HG02943 (cell line): ENCODE results near the gene GM2A.
A peak's percentile ranks its signal among the peaks of the same experiment; 100 is the strongest.
"Not testable (repeated sequence)": the region's sequence is repeated elsewhere in the genome, so short reads cannot be mapped to it uniquely, and the experiment has no call there.

Experiments
- ATAC-seq: cut with Tn5 transposase; IDR thresholded peaks from one replicate; pipeline ENCODE4 v1.9.1; 2021; ENCODE audit warnings: mild to moderate bottlenecking, low read depth, moderate library complexity; ENCODE audit not compliant: unreplicated experiment

Gene GM2A

DNA sequence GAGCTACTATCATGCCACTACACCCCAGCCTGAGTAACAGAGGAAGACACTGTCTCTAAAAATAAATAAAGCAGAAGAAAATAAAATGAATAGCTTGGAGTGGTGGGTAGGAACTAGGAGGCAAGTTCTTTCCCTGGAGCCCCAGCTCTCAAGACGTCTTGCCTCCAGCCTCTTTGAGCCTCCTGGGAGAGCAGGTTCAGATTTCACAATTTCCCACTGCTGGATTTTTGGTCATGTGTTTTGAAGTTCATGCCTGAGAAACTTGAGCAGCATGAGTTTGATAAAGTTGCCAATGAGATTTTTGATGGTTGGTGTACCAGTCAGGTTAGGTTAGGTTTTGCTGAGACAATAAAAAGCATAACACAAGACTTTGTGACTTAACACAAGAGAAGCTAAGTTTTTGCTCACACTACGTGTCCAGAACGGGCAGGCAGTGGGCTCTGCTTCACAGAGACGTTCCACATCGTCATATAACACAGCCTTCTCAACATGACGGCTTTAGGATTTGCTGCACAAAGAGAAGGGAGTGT lies 25.0 kb upstream of the GM2A start:
- ATAC-seq = no peak

DNA sequence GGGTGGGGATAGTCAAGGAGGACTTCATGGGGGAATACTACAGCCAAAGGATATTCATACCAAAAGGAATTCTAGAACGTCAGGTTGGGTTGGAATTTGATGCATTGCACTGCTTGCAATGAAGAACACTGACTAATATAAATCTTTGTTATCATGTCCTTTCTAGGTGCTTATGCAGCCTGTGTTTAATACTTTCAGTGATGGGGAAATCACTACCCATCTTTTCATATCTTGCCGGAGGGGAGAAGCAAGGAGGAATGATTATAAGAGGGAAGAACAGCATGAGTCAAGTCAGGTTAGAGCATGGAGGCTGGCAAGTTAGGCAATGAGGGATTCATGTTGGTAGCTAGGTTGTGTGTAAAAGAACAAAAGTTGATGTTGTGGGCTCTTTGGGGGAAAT lies 24.0 kb upstream of the GM2A start:
- no peak for ATAC-seq

DNA sequence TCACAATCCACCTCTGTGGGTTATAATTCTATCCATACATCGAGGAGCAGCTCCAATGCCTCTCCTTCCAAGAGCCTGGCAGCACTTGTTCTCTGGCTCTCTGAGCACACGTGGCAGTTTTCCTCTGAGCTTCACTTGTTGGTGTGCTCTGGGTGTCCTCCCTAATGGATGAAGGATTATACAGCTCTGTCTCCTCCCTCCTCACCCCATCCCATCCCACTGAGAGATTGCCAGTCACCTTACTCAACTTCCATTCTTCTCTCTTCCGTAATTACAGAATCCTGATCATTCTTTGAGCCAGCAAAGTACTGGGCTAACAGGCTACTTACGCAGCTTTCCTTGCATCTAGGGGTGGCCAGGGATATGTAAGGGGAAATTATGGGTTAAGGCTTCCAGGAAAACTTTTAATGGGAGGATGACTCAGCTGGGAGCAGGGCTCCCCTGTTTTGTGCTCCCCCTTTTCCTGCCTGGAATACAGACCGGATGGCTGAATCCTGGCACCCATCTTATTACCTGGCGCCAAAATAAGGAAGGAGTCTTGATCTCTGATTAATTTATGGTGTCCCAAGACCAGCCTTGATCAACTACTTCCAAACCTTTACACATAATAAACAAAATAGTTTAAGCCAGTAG lies 22.8 kb upstream of the GM2A start:
- ATAC-seq = no peak

DNA sequence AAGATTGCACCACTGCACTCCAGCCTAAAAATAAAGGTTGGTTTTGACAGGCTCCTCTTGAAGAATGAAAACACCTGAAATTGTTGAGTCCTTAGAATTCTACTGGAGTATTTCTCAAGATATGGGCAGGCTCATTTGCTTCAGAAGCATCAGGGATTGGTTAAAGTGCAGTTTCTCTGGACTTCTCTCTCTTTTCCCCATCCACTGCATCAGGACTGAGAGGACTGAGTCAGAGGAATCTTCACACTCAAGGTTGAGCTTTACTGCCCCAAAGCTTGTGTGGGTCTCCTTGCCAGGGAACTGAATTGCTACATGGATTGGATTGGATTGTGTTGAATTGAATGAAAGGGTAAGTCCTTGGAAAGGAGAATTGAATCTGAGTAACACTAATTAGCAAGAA lies 21.6 kb upstream of the GM2A start:
- ATAC-seq = no peak

DNA sequence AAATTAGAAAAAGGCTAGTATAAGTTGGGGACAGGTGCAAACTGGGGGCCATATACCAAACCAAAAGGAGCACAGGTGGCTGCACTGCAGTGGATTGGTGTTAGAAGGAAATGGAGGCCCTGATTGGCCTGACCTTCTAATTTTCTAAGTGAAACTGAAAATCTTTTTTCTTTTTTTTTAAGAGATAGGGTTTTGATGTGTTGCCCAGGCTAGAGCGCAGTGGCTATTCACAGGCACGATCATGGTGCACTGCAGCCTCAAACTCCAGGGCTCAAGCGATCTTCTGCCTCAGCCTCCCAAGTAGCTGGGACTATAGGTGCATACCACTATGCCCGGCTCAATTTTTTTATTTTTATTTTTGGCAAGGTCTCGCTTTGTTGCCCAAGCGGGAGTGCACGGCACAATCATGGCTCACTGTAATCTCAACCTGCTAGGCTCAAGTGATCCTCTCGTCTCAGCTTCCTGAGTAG lies 19.3 kb upstream of the GM2A start:
- peak; percentile 56 for ATAC-seq

DNA sequence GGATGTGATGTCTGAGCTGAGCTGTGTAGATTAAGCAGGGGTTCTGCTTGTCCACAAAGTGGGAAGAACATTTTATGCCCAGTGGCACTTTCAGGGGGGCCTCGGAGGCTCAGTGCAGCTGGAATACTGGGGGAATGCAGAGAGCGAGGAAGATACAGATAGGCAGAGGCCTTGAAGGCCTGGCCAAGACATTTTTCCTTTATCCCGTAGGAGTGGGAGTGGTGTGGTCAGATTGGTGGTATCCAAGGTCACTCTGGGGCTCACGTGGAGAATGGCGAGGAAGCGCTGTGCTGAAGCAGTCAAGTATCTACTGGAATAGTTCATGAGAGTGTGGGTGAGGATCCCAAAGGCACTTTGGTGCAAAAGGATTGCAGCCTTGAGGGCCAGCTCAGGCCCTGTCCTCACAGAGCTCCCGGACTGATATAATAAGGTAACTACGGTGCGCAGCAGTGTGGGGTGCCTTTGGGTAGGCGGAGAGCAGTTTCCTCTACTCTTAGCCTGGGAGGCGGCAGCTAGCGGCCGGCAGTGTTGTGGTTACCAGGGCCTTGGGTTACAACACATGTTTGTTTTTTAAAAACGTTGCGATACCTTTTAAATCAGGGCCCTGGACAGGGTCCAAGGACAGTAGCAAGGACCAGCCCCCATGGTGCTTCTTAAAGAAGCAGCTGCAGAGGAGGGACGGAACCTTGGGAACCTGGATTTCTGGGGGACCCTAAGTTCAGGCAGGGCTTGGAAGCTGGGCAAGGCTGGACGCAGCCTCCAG lies 18.3 kb upstream of the GM2A start:
- ATAC-seq = peak; percentile 61

DNA sequence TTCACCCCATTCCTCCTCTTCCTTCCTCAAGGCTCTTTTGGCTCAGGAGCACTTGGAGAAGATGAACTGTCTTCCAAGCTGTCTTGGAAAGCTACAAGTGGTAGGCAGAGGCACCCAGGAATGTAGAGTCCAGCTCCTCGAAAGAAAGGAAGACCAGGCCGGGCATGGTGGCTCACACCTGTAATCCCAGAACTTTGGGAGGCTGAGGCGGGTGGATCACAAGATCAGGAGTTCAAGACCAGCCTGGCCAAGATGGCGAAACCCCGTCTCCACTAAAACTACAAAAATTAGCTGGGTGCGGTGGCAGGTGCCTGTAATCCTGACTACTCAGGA lies 17.8 kb upstream of the GM2A start:
- not testable (repeated sequence) for ATAC-seq

DNA sequence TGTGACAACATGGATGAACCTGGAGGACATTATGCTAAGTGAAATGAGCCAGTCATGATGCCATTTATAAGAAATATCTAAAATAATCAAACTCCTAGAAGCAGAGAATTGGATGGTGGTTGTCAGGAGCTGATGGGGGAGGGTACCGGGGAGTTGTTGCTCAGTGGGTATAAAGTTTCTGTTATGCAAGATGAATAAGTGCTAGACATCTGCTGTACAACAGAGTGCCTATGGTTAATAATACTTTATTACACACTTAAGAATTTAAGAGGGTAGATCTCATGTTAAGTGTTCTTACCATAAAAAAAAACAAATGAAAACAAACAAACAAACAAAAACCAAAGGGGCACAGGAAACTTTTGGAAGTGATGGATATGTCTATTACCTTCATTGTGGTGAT lies 16.1 kb upstream of the GM2A start:
- no peak for ATAC-seq

DNA sequence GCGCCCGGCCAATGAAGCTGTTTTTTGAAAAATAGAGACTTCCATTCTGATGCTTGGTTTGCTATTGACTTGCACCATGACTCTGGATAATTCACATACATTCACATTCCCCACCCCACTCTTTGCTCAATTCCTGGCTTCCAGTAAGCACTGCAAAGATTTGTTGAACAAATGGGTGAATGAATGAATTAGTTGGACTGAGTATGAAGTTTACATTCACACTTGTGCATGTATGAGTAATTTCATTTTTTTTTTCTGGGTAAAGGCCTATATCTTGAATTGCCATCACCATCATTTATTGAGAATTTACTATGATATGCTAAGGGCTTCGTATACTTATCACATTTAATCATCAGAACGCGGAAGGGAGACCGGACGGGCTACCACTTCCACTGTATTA lies 15.3 kb upstream of the GM2A start:
- ATAC-seq = no peak

DNA sequence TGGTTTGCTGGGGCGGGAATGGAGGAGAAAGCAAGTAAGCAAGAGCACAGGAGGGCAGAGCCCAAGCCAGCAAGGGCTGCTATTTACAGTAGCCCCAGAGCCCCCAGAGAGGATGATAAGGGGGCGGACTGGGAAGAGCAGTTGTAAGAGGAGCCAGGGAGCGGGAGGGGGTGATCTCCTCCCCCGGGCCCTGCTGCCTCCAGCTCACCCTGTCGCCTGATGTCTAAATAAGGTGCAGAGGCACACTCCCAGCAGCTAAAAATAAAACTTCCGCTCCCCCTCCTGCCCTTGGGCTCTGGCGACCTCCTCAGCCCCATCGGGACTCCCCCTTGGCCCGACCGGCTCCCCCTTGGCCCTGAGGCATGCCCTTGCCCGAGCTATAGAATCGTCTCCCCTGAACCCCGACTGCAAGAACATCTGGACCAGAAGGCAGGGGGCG lies 14.7 kb upstream of the GM2A start:
- ATAC-seq = peak; percentile 44

DNA sequence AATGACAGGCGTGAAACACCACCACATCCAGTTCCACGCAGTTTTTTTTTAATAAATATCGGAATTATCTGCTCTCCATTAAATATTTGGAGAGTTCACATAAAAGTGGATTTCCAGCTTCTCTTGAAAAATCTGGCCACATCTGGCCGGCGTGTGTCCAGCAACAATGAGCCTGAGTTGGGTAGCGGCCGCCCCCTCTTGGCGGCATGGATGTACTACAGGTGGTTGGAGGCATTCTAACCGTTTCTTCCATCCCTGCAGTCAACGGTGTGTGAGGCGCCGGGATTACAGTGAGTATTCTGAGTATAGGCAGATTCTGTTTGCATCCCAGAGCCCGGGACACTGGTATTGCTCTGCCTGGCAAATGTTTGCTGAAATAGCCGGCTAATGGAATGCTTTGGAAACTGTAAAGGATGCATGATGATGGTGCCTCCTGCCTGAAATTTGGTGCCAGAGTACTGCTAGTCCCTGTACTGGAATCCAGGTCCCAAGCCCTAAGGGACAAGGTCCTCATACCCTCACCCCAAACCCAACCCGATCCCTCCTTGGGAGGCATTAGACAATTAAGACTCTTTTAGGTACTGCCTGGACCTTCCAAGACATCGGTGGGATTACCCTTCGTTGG lies 13.6 kb upstream of the GM2A start:
- ATAC-seq = peak; percentile 49

DNA sequence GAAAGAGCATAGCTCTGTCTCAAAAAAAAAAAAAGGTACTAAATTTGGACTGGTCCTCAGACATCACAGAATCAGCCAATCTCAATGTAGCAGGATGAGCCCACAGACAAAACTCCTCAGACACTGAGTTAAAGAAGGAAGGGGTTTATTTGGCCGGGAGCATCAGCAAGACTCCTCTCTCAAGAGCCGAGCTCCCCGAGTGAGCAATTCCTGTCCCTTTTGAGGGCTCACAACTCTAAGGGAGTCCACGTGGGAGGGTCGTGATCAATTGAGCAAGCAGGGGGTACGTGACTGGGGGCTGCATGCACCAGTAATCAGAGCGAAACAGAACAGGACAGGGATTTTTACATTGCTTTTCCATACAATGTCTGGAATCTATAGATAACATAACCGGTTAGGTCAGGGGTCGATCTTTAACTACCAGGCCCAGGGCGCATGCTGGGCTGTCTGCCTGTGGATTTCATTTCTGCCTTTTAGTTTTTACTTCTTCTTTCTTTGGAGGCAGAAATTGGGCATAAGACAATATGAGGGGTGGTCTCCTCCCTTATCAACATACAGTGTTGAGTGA lies 12.6 kb upstream of the GM2A start:
- not testable (repeated sequence) for ATAC-seq

DNA sequence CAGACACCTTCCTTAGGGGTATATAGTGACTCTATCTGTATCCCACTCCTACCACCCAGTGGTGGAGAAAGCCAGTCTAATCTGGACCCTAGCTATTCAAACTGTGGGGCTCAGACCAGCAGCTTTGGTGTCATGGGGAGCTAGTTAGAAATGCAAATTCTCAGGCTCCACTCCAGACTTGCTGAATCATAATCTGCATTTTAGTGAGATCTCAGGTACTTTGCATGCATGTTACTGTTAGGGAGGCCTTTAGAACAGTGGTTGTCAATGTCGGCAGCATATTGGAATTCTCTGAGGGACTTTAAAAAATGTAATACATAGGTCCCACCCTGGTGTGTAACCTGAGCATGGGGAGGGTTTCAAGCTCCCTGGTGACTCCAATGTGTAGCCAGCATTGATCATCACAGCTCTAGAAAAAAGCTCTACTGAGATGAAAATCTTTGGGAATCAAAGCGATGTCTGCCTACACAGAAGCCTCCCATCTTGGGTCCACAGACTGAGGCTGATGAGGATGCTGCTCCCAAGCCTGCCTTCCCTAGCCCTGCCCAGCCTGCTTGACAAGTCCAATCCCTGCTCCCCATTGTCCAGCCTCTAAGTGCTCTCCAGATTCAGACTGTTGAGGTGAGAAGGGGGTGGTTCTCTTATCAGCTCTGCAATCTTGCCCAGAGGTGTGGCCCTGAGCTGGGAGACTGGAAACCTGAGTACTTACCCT lies 11.9 kb upstream of the GM2A start:
- no peak for ATAC-seq

DNA sequence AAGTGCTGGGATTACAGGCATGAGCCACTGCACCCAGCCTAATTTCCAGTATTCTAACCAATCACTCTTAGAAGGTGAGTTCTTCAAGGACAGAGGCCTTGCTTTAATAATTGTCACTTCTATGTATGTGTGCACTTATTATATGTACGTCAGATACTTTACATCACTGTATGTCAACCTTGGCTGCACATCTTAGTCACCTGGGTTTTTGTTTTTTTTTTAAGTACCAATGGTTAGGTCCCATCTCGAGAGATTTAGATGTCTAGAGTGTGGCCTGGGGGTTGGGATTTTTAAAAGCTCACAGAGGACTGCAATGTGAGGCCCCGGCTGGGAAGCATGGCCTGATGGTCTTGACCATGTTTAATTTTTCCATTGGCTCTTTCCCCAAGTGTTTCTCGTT lies 9.9 kb upstream of the GM2A start:
- no peak for ATAC-seq

DNA sequence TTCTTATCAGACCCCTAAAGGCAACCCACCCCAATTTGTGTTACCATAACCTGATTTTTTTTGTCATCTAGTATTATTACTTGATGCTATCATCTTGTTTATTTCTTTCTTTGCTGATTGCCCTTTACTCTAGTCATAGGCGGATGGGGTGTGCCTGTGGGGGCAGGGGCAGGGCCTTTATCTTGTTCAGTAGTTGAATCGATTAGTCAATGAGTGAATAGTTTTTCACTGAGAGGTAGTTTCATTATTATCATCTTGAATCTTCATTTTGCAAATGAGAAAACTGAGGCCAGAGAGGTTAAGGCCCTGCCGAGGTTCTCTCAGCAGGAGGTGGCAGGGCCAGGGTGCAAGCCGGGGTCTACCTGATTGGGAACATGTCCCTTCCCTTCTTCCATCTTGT lies 9.4 kb upstream of the GM2A start:
- no peak for ATAC-seq

DNA sequence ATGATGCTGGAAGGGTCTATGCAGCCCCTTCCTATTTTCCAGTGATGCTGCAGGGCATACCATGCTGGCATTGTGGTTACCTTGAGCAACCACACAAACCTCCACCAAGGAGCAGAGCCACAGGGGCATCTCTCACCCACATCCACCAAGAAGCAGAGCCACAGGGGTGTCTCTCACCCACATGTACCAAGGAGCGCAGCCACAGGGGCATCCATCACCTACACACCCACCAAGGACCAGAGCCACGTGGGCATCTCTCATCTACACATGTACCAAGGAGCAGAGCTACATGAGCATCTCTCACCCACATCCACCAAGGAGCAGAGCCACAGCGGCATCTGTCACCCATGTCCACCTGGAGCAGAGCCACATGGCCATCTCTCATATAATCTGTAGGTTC lies 8.8 kb upstream of the GM2A start:
- ATAC-seq = no peak

DNA sequence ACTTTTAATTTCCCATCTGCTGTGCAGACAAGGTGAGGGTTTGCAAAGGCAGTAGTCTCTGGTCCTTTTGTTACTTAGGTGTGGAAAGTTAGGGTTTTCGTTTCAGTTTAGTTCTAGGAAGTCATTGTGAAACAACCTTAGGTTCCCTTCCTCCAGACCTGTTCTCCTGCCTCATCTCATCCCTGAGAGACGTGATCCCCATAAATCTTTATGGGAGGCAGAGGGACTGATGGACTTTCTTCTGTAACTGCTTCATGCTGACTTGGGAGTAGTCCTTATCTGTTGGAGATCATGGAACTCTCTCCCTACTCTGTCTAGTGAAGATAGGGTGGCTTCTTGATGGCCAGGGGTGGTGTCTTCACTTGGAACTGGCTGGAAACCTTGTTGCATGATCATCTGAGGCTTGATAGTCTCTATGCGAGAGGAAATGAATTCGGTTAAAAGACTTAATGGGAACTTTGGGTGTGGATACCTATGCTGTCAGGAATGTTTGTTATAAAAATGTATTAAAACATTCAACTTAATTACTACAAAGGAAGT lies 7.2 kb upstream of the GM2A start:
- no peak for ATAC-seq

DNA sequence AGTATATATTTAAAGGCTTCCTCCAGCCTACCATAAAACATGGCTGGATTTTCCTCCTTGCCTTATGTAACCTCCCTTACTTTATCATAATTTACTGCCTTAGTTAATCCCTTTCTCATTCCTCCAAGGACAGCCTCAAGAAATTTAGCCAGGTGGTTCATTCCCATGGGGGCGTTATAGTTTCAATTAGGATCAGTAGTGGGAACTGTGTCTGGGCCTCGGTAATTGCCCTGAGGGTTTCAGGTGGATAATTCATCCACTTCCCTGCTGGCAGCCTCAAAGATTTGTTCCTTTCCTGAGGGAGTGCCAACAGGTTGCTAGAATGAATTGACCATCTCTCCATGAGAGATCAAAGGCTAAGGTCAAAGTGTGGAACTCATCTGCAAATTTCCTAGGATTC lies 4.3 kb upstream of the GM2A start:
- no peak for ATAC-seq

DNA sequence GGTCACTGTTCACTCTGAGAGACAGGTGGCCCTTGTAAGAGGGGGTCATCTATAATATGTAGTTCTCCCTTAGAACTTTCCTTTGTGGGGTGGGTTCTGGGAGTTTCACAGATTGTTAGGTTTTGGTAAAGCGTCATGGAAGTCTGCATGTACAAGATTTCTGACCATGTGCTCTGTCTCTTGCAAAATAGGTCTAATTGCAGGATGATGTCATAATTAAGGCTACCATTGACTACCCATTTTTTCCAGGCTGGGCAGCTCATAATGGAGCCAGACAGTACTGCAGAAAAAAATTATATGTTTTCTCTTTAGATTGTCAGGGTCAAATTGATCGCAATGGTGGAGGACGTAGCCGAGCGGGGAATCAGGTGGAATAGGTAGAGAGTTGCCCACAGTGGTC lies 3.7 kb upstream of the GM2A start:
- no peak for ATAC-seq

DNA sequence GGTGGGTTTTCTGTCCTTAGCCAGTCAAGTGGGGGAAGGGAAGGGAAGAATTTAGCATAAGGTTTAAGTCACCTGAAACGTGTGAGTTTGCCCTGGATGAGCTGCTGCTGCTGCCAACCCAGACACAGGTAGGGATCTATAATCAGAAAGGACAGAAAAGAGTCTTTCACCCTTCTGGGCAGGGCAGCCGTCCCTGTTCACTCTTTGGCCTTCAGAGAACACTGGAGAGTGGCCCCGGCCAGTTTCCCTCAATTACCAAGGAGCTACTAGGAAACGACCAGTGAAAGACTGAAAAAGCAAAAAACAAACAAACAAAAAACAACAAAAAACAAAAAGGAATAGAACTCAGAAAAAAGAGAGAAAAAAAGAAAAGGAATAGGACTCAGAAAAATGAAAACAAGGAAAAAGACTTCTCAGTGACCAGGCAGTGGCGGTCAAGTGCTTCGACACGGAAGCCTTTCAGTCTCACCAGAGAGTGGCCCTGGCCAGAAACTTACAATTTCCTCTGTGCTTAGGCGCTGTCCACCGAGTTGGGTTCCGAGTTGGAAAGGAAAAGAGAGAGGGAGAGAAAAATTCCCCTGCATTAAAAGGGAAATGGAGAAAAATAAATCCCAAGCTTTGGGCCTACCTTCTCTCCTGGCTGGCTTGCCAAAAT lies 2.5 kb upstream of the GM2A start:
- ATAC-seq = no peak
